ENCODE results near the gene ALPL.

GRCh38 chr1:21511579-21512522, 2.6 kb downstream of the ALPL start:
- TF ChIP-seq, protein P1, sequence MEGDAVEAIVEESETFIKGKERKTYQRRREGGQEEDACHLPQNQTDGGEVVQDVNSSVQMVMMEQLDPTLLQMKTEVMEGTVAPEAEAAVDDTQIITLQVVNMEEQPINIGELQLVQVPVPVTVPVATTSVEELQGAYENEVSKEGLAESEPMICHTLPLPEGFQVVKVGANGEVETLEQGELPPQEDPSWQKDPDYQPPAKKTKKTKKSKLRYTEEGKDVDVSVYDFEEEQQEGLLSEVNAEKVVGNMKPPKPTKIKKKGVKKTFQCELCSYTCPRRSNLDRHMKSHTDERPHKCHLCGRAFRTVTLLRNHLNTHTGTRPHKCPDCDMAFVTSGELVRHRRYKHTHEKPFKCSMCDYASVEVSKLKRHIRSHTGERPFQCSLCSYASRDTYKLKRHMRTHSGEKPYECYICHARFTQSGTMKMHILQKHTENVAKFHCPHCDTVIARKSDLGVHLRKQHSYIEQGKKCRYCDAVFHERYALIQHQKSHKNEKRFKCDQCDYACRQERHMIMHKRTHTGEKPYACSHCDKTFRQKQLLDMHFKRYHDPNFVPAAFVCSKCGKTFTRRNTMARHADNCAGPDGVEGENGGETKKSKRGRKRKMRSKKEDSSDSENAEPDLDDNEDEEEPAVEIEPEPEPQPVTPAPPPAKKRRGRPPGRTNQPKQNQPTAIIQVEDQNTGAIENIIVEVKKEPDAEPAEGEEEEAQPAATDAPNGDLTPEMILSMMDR (conservative IDR thresholded peaks at IDR 0.05), result no peak
- no peak for TF ChIP-seq EZH2 (IDR thresholded peaks at IDR 0.05; ENCODE audit: low read depth)
